Upper lobe of left lung (tissue), 4 donors: Measurements from ENCODE around the gene JPH4.
"Not testable (repeated sequence)": the region's sequence is repeated elsewhere in the genome, so short reads cannot be mapped to it uniquely, and the experiment has no call there.

ENCODE experiments used
- EP300 ChIP-seq, 4 donors: sonication (generic); formaldehyde crosslinking; IDR thresholded peaks; one replicate each; pipeline ENCODE4 v1.5.1; 2017; ENCODE audit warnings: antibody characterized with exemption in 4 of 4, control low read depth in 2 of 4
- POLR2AphosphoS5 ChIP-seq, 2 donors: sonication (generic); formaldehyde crosslinking; IDR thresholded peaks; one replicate each; pipeline ENCODE4 v1.5.1; 2017; ENCODE audit warnings: antibody characterized with exemption in 2 of 2
- TF ChIP-seq, protein P1 (sequence below), 6 experiments: fragments of 450-650 bp in 4 of 6; fragments of 200-600 bp in 2 of 6; sonication (generic) in 2 of 6; IDR thresholded peaks; one replicate each; pipeline ENCODE4 v1.5.1; 2016 to 2019; ENCODE audit warnings: antibody characterized with exemption in 6 of 6

DNA sequence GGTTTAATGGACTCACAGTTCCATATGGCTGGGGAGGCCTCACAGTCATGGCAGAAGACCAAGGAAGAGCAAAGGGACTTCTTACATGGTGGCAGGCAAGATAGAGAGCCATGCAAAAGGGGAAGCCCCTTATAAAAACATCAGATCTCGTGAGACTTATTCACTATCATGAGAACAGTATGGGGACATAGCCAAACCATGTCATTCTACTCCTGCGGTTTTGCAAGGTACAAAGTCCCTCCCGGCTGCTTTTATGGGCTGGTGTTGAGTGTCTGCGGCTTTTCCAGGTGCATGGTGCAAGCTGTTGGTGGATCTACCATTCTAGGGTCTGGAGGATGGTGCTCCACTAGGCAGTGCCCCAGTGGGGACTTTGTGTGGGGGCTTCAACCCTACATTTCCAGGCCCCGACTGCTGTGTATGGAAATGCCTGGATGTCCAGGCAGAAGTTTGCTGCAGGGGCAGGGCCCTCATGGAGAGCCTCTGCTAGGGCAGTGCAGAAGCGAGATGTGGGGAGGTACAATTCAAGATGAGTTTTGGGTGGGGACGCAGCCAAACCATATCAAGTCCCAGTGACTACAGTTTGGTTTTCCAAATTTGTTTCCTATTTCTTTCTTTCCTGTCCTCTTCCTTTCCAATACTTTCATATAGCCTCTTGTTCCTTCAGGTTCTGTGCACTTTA, 31.0 kb upstream of the JPH4 start:
- TF ChIP-seq POLR2AphosphoS5, EP300 (IDR thresholded peaks at IDR 0.05): not testable (repeated sequence)
- TF ChIP-seq, protein P1, sequence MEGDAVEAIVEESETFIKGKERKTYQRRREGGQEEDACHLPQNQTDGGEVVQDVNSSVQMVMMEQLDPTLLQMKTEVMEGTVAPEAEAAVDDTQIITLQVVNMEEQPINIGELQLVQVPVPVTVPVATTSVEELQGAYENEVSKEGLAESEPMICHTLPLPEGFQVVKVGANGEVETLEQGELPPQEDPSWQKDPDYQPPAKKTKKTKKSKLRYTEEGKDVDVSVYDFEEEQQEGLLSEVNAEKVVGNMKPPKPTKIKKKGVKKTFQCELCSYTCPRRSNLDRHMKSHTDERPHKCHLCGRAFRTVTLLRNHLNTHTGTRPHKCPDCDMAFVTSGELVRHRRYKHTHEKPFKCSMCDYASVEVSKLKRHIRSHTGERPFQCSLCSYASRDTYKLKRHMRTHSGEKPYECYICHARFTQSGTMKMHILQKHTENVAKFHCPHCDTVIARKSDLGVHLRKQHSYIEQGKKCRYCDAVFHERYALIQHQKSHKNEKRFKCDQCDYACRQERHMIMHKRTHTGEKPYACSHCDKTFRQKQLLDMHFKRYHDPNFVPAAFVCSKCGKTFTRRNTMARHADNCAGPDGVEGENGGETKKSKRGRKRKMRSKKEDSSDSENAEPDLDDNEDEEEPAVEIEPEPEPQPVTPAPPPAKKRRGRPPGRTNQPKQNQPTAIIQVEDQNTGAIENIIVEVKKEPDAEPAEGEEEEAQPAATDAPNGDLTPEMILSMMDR (IDR thresholded peaks at IDR 0.05), result not testable (repeated sequence)
